ENCODE measurements around the gene TMEFF1.

DNA sequence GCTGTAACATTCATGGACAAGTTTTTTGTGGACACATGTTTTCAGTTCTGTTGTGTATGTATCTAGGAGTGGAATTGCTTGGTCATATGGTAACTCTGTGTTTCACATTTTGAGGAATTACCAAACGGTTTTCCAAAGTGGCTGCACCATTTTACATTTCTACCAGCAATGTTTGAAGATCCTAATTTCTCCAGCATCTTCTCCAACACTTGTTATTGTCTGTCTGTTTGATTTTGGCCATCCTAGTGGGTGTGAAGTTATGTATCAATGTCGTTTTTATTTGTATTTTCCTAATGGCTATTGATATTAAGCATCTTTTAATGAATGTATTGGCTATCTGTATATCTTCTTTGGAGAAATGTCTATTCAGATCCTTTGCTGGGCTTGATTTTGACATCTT lies 6.9 kb downstream of the TMEFF1 start:
- no peak for TF ChIP-seq EZH2 (IDR thresholded peaks at IDR 0.05; ENCODE audit: low read length, missing control alignments)
- TF ChIP-seq, protein P1, sequence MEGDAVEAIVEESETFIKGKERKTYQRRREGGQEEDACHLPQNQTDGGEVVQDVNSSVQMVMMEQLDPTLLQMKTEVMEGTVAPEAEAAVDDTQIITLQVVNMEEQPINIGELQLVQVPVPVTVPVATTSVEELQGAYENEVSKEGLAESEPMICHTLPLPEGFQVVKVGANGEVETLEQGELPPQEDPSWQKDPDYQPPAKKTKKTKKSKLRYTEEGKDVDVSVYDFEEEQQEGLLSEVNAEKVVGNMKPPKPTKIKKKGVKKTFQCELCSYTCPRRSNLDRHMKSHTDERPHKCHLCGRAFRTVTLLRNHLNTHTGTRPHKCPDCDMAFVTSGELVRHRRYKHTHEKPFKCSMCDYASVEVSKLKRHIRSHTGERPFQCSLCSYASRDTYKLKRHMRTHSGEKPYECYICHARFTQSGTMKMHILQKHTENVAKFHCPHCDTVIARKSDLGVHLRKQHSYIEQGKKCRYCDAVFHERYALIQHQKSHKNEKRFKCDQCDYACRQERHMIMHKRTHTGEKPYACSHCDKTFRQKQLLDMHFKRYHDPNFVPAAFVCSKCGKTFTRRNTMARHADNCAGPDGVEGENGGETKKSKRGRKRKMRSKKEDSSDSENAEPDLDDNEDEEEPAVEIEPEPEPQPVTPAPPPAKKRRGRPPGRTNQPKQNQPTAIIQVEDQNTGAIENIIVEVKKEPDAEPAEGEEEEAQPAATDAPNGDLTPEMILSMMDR (conservative IDR thresholded peaks at IDR 0.05 in 1 of 2, IDR thresholded peaks at IDR 0.05 in 1 of 2; ENCODE audit: low read depth in 1 of 2, low read length in 2 of 2) = no peak
